H1 (cell line): ENCODE results near the gene RPL3. TPM values are rescaled to one million over a fixed set of nuclear protein-coding genes. Genes with fewer than 3 reads are reported as not detected.

ENCODE experiments used
- CTCF ChIA-PET: fragments of 300-600 bp; sonication (Branson Sonifier 250); formaldehyde crosslinking; loops from one replicate; lab custom pipeline; 2021; ENCODE audit not compliant: partially characterized antibody; lab: Charles Lee
- POLR2A ChIA-PET: fragments of 300-600 bp; sonication (Branson Sonifier 250); formaldehyde crosslinking; loops from one replicate; lab custom pipeline; 2021; ENCODE audit warnings: inconsistent platforms; ENCODE audit not compliant: partially characterized antibody; lab: Charles Lee
- DNase-seq, 2 experiments: peaks; one replicate each; pipeline versions ENCODE4 v3.0.0 to v3.0.0-alpha.2; 2010 to 2022; ENCODE audit warnings: low spot score in 2 of 2, low read depth in 1 of 2, mixed read lengths in 1 of 2
- FAIRE-seq: peaks from 2 replicates; lab custom pipeline; 2011; peaks lifted over from hg19 to GRCh38; lab: Jason Lieb, UNC
- H2AFZ ChIP-seq: 2 replicates; pipeline ENCODE4 v1.8.1; 2012; ENCODE audit warnings: low read length, inconsistent platforms
- H2AK5ac ChIP-seq: 2 replicates; pipeline ENCODE4 v1.6.1; 2013; ENCODE audit warnings: low read depth, low read length
- H2BK120ac ChIP-seq: replicated peaks from 2 replicates; pipeline ENCODE3; 2013; ENCODE audit warnings: low read depth, low read length, inconsistent platforms
- H2BK12ac ChIP-seq: 2 replicates; pipeline ENCODE4 v1.6.1; 2013; ENCODE audit warnings: low read depth, low read length
- H2BK15ac ChIP-seq: 2 replicates; pipeline ENCODE4 v1.6.1; 2013; ENCODE audit warnings: low read length
- H2BK20ac ChIP-seq: 2 replicates; pipeline ENCODE4 v1.6.1; 2013; ENCODE audit warnings: low read length
- H2BK5ac ChIP-seq: 2 replicates; pipeline ENCODE4 v1.6.1; 2013; ENCODE audit warnings: low read depth, low read length
- H3K14ac ChIP-seq: 2 replicates; pipeline ENCODE4 v1.6.1; 2013; ENCODE audit warnings: inconsistent platforms; ENCODE audit not compliant: insufficient read length
- H3K18ac ChIP-seq: 2 replicates; pipeline ENCODE4 v1.6.1; 2013; ENCODE audit warnings: low read length; ENCODE audit errors: extremely low read depth
- H3K23ac ChIP-seq: 2 replicates; pipeline ENCODE4 v1.6.1; 2013; ENCODE audit warnings: inconsistent platforms; ENCODE audit not compliant: insufficient read length
- H3K23me2 ChIP-seq: 2 replicates; pipeline ENCODE4 v1.6.1; 2013; ENCODE audit warnings: low read depth, low read length
- H3K27ac ChIP-seq: 2 replicates; pipeline ENCODE4 v1.6.1; 2011; ENCODE audit warnings: low read depth, low read length, inconsistent platforms
- H3K27me3 ChIP-seq, 4 experiments: replicated peaks in 1 of 4; 1 replicate in 1 of 4; 2 replicates in 3 of 4; pipeline versions ENCODE4 v1.6.1 to v1.8.1; 2011 to 2013; ENCODE audit warnings: low read length in 3 of 4, mild to moderate bottlenecking in 3 of 4, inconsistent platforms in 2 of 4, mixed read lengths in 2 of 4, moderate library complexity in 1 of 4; ENCODE audit not compliant: control insufficient read depth in 3 of 4, insufficient read depth in 3 of 4; ENCODE audit errors: extremely low read depth in 1 of 4
- H3K36me3 ChIP-seq, 4 experiments: 2 replicates each; pipeline versions ENCODE4 v1.6.1 to v1.8.1; 2011 to 2013; ENCODE audit warnings: mild to moderate bottlenecking in 4 of 4, low read length in 3 of 4, moderate library complexity in 2 of 4, control low read depth in 1 of 4, inconsistent platforms in 1 of 4; ENCODE audit not compliant: insufficient read depth in 4 of 4, control insufficient read depth in 2 of 4
- H3K4ac ChIP-seq: replicated peaks from 2 replicates; pipeline ENCODE3; 2013; ENCODE audit warnings: low read length, low read depth, mixed read lengths, inconsistent platforms; ENCODE audit not compliant: insufficient read length
- H3K4me1 ChIP-seq, 4 experiments: replicated peaks in 1 of 4; 1 replicate in 1 of 4; 2 replicates in 3 of 4; pipeline versions ENCODE4 v1.6.1 to v1.8.1; 2011 to 2013; ENCODE audit warnings: low read length in 3 of 4, inconsistent platforms in 2 of 4, mixed read lengths in 1 of 4; ENCODE audit not compliant: insufficient read depth in 4 of 4, control insufficient read depth in 3 of 4
- H3K4me2 ChIP-seq, 2 experiments: 2 replicates each; pipeline versions ENCODE4 v1.6.1 to v1.8.1; 2011 to 2013; ENCODE audit warnings: low read depth in 2 of 2, low read length in 2 of 2, control low read depth in 1 of 2, inconsistent platforms in 1 of 2, mild to moderate bottlenecking in 1 of 2; ENCODE audit not compliant: insufficient read depth in 1 of 2
- H3K4me3 ChIP-seq, 4 experiments: fragments of 200-600, 300-600 bp in 1 of 4; sonication (generic), shearing (Covaris generic), sonication (Bioruptor Twin) in 1 of 4; 2 replicates each; pipeline versions ENCODE4 v1.5.1 to v1.8.1; 2011 to 2016; ENCODE audit warnings: low read length in 4 of 4, low read depth in 3 of 4, control low read depth in 2 of 4, inconsistent platforms in 2 of 4, mild to moderate bottlenecking in 2 of 4, mixed read lengths in 1 of 4, moderate library complexity in 1 of 4; ENCODE audit not compliant: insufficient read depth in 2 of 4; ENCODE audit errors: extremely low read depth in 1 of 4
- H3K56ac ChIP-seq: replicated peaks from 2 replicates; pipeline ENCODE3; 2013; ENCODE audit warnings: low read depth, mild to moderate bottlenecking, mixed read lengths, low read length, inconsistent platforms; ENCODE audit not compliant: insufficient read length
- H3K79me1 ChIP-seq: 2 replicates; pipeline ENCODE4 v1.6.1; 2013; ENCODE audit warnings: low read depth, low read length, control low read depth
- H3K79me2 ChIP-seq, 2 experiments: 2 replicates each; pipeline versions ENCODE4 v1.6.1 to v1.8.1; 2012 to 2013; ENCODE audit warnings: low read length in 2 of 2, mild to moderate bottlenecking in 2 of 2, inconsistent platforms in 1 of 2; ENCODE audit not compliant: insufficient read depth in 2 of 2, control insufficient read depth in 1 of 2
- H3K9ac ChIP-seq, 4 experiments: replicated peaks in 1 of 4; 1 replicate in 1 of 4; 2 replicates in 3 of 4; pipeline versions ENCODE4 v1.6.1 to v1.8.1; 2011 to 2013; ENCODE audit warnings: low read depth in 3 of 4, low read length in 3 of 4, control low read depth in 2 of 4, mild to moderate bottlenecking in 2 of 4, moderate library complexity in 2 of 4, inconsistent platforms in 1 of 4; ENCODE audit errors: extremely low read depth in 1 of 4
- H3K9me3 ChIP-seq, 2 experiments: 2 replicates each; pipeline versions ENCODE4 v1.6.1 to v1.8.1; 2012 to 2013; ENCODE audit warnings: mild to moderate bottlenecking in 2 of 2, moderate library complexity in 2 of 2, control low read depth in 1 of 2, inconsistent platforms in 1 of 2, low read depth in 1 of 2, low read length in 1 of 2, mixed read lengths in 1 of 2; ENCODE audit not compliant: insufficient read depth in 2 of 2
- H4K20me1 ChIP-seq, 2 experiments: replicated peaks in 1 of 2; 2 replicates each; pipeline versions ENCODE3 to v1.8.1; 2011 to 2013; ENCODE audit warnings: inconsistent platforms in 2 of 2, low read length in 2 of 2, mild to moderate bottlenecking in 1 of 2; ENCODE audit not compliant: insufficient read depth in 2 of 2, control insufficient read depth in 1 of 2
- H4K5ac ChIP-seq: 2 replicates; pipeline ENCODE4 v1.6.1; 2013; ENCODE audit warnings: low read length, low read depth, mixed read lengths, inconsistent platforms; ENCODE audit not compliant: insufficient read length
- H4K8ac ChIP-seq: 2 replicates; pipeline ENCODE4 v1.8.0; 2013; ENCODE audit warnings: mild to moderate bottlenecking, moderate library complexity, low read length, inconsistent platforms; ENCODE audit not compliant: insufficient read depth; ENCODE audit errors: extremely low read depth
- H4K91ac ChIP-seq: replicated peaks from 2 replicates; pipeline ENCODE3; 2013; ENCODE audit warnings: low read length, mixed read lengths, inconsistent platforms; ENCODE audit not compliant: insufficient read length
- ASH2L ChIP-seq: fragments of 200-600, 300-600 bp; sonication (generic); IDR thresholded peaks from one replicate; pipeline ENCODE4 v1.7.1; 2017; ENCODE audit warnings: low read length
- BACH1 ChIP-seq: IDR thresholded peaks from 2 replicates; pipeline ENCODE4 v1.6.1; 2012; ENCODE audit warnings: low read length, improper control_type of control experiment
- EP300 ChIP-seq, 2 experiments: IDR thresholded peaks; 1 replicate in 1 of 2; 2 replicates in 1 of 2; pipeline ENCODE4 v1.6.1; 2011 to 2012; ENCODE audit warnings: low read depth in 2 of 2, low read length in 2 of 2, mild to moderate bottlenecking in 2 of 2, borderline replicate concordance in 1 of 2, inconsistent platforms in 1 of 2, moderate library complexity in 1 of 2
- KDM5A ChIP-seq: fragments of 200-600 bp; IDR thresholded peaks from 2 replicates; pipeline ENCODE4 v1.7.1; 2012; ENCODE audit warnings: mild to moderate bottlenecking, low read length, inconsistent platforms, mixed read lengths
- PHF8 ChIP-seq: fragments of 200-600 bp; sonication (generic); conservative IDR thresholded peaks from 2 replicates; pipeline ENCODE4 v1.7.1; 2012; ENCODE audit warnings: low read depth, mild to moderate bottlenecking, inconsistent platforms, low read length, moderate library complexity
- RFX5 ChIP-seq: IDR thresholded peaks from 2 replicates; pipeline ENCODE4 v1.6.1; 2011; ENCODE audit warnings: low read depth, low read length, improper control_type of control experiment, borderline replicate concordance
- RNF2 ChIP-seq: fragments of 200-900, 300-1000 bp; sonication (generic); IDR thresholded peaks from 2 replicates; pipeline ENCODE4 v1.7.1; 2016; ENCODE audit warnings: borderline replicate concordance, low read depth, mild to moderate bottlenecking, antibody characterized with exemption, low read length; ENCODE audit not compliant: poor library complexity, severe bottlenecking; ENCODE audit errors: missing control alignments
- RXRA ChIP-seq: IDR thresholded peaks from 2 replicates; pipeline ENCODE4 v1.6.1; 2011; ENCODE audit warnings: low read depth, mild to moderate bottlenecking, low read length, moderate library complexity; ENCODE audit not compliant: insufficient read depth
- SP1 ChIP-seq: IDR thresholded peaks from 2 replicates; pipeline ENCODE4 v1.6.1; 2011; ENCODE audit warnings: low read depth, low read length
- SP2 ChIP-seq: IDR thresholded peaks from 2 replicates; pipeline ENCODE4 v1.6.1; 2012; ENCODE audit warnings: mild to moderate bottlenecking, low read length, inconsistent platforms
- SP4 ChIP-seq: IDR thresholded peaks from 2 replicates; pipeline ENCODE4 v1.6.1; 2012; ENCODE audit warnings: low read length, inconsistent platforms
- TBP ChIP-seq: IDR thresholded peaks from 2 replicates; pipeline ENCODE4 v1.6.1; 2011; ENCODE audit warnings: low read depth, low read length, improper control_type of control experiment
- WGBS, 2 experiments: shearing (Covaris generic) in 1 of 2; methylation state at CpG; one replicate each; pipeline versions ENCODE4 v1.1.6 to v1.1.7; 2013 to 2015; ENCODE audit warnings: low lambda C conversion rate in 2 of 2, mixed read lengths in 2 of 2, inconsistent platforms in 1 of 2, low coverage in 1 of 2, missing lambda C conversion rate in 1 of 2; ENCODE audit not compliant: insufficient replicate concordance in 2 of 2, insufficient coverage in 1 of 2, insufficient read length in 1 of 2; ENCODE audit errors: extremely low coverage in 1 of 2, missing lambda C conversion rate in 1 of 2; 5-methylcytosine and 5-hydroxymethylcytosine counted together
- polyA plus RNA-seq, 7 experiments: library from polyadenylated mRNA; depleted of rRNA in 3 of 7; stranded (reverse) in 5 of 7; unstranded in 2 of 7; fragments of >200 nt in 5 of 7; fragments of 200-250 nt in 2 of 7; gene quantifications; 1 replicate in 5 of 7; 2 replicates in 1 of 7; 4 replicates in 1 of 7; pipeline versions ENCODE4 v1.2.1 to v1.2.3, GENCODE V29; 2011 to 2013; ENCODE audit warnings: missing spikeins in 2 of 7, mixed read lengths in 2 of 7
- total RNA-seq: library from RNA; stranded (reverse); fragmentation: NEBNext Ultra II Directional; extraction: Animal tissue kit (Norgen Biotek cat#: 25700); gene quantifications from 2 replicates; pipeline ENCODE4 v1.2.1, GENCODE V29; 2021

RPL3 gene
- total and polyA plus RNA-seq, 2 of the 8 experiments (the other 6 are each of a cell fraction or from before 2014, with no cell fraction given), result 2,865 to 5,466 TPM

- Histone ChIP-seq H3K36me3 (no peaks in the 10 kb centered on the region), H3K9ac (no peak overlapping the region), H2AFZ (no peak overlapping the region), H3K27me3 (no peaks in the 10 kb centered on the region), H2BK5ac (no peak overlapping the region), H3K4me2 (no peak overlapping the region), H3K79me1 (peaks cover 7% of the 10 kb centered on the region)
- FAIRE-seq (no peak), DNase-seq (no peak)
- TF ChIP-seq RNF2 (no peak), EP300 (IDR thresholded peaks at IDR 0.05; ENCODE audit: borderline replicate concordance in 1 of 2, low read depth in 2 of 2, low read length in 2 of 2) (no peak), SP1 (no peak), RXRA (no peak), SP4 (no peak), SP2 (no peak), TBP (no peak), PHF8 (no peak), BACH1 (no peak), ASH2L (no peak), KDM5A (no peak), RFX5 (no peak)
- TF ChIP-seq, all 59 proteins: peak for 0
- no peak overlapping the region for H4K5ac ChIP-seq
- H4K8ac ChIP-seq, result no peak overlapping the region
- H3K23me2 ChIP-seq, result no peaks in the 10 kb centered on the region
- peaks cover 0 to 4% of the 10 kb centered on the region in 2 experiments; a peak in 1 of 4 replicates for H3K9me3 ChIP-seq
- ChIA-PET POLR2A (interaction anchor here (22.5 kb wide), 1 partner anchor 53 kb away, joined by 413 read pairs; the partner anchor contains the start of gene RPL3), CTCF (interaction anchor here (1.0 to 2.1 kb wide), 6 partner anchors 16 to 198 kb away, joined by 3 to 9 read pairs (median 4); no protein-coding TSS in a partner anchor)
- no peak overlapping the region for H2BK120ac ChIP-seq
- H3K27ac ChIP-seq, result no peak overlapping the region
- no peak overlapping the region for H3K14ac ChIP-seq
- H3K79me2 ChIP-seq, result peaks cover 0 to 2% of the 10 kb centered on the region in 2 experiments; a peak in 1 of 4 replicates
- H2BK12ac ChIP-seq, result no peak overlapping the region
- peaks cover 4 to 8% of the 10 kb centered on the region in 2 experiments for H4K20me1 ChIP-seq
- peaks cover 0 to 11% (median 2%) of the 10 kb centered on the region in 4 experiments; a peak in 6 of 7 replicates for H3K4me1 ChIP-seq
- no peak overlapping the region for H2BK15ac ChIP-seq
- H3K18ac ChIP-seq, result no peak overlapping the region
- no peak overlapping the region for H3K4me3 ChIP-seq
- H3K4ac ChIP-seq, result no peak overlapping the region
- no peak overlapping the region for H3K56ac ChIP-seq
- no peak overlapping the region for H2BK20ac ChIP-seq
- no peak overlapping the region for H2AK5ac ChIP-seq
- H4K91ac ChIP-seq, result no peak overlapping the region
- H3K23ac ChIP-seq, result no peak overlapping the region
- 82% methylated on average over 9 of the region's 9 CpGs; no CpG with 5 or more reads in 1 of the 2 experiments for WGBS, 2 experiments
Observed at GRCh38 chr22:39368461-39368911, 49.1 kb upstream of the RPL3 start.
